Glutamatergic neuron (in vitro differentiated cells): ENCODE data around the gene TNNI2. TPM values are rescaled to one million over a fixed set of nuclear protein-coding genes. Genes with fewer than 3 reads are reported as not detected.

Experiments
- DNase-seq: peaks from one replicate; pipeline ENCODE4 v3.0.0; 2022
- H3K27ac Mint-ChIP-seq: one replicate; pipeline ENCODE4 v1.8.0; 2020; ENCODE audit warnings: mild to moderate bottlenecking, mixed read lengths, inconsistent platforms; ENCODE audit not compliant: unreplicated experiment
- H3K27me3 Mint-ChIP-seq: one replicate; pipeline ENCODE4 v1.8.0; 2020; ENCODE audit warnings: mild to moderate bottlenecking, moderate library complexity, mixed read lengths, inconsistent platforms; ENCODE audit not compliant: unreplicated experiment
- H3K36me3 Mint-ChIP-seq: one replicate; pipeline ENCODE4 v1.8.0; 2020; ENCODE audit warnings: mild to moderate bottlenecking, mixed read lengths, inconsistent platforms; ENCODE audit not compliant: unreplicated experiment
- H3K4me1 Mint-ChIP-seq: one replicate; pipeline ENCODE4 v1.8.0; 2020; ENCODE audit warnings: mild to moderate bottlenecking, low read depth, mixed read lengths, inconsistent platforms; ENCODE audit not compliant: unreplicated experiment
- H3K4me3 Mint-ChIP-seq: one replicate; pipeline ENCODE4 v1.8.0; 2020; ENCODE audit warnings: mild to moderate bottlenecking, mixed read lengths, inconsistent platforms; ENCODE audit not compliant: unreplicated experiment
- H3K9me3 Mint-ChIP-seq: one replicate; pipeline ENCODE4 v1.8.0; 2020; ENCODE audit warnings: mild to moderate bottlenecking, moderate library complexity, mixed read lengths, inconsistent platforms; ENCODE audit not compliant: unreplicated experiment
- total RNA-seq: library from RNA; stranded (reverse); fragmentation: NEBNext Ultra II Directional; extraction: Animal tissue kit (Norgen Biotek cat#: 25700); gene quantifications from one replicate; pipeline ENCODE4 v1.2.1, GENCODE V29; 2021; ENCODE audit not compliant: unreplicated experiment
- TF ChIP-seq, protein P1 (sequence below): fragments of 200-600 bp; sonication (generic); IDR thresholded peaks from one replicate; pipeline ENCODE4 v1.5.0; 2021; ENCODE audit not compliant: partially characterized antibody, unreplicated experiment

Gene TNNI2
- total RNA-seq, 1 donor from 2014 or later: not detected

DNA sequence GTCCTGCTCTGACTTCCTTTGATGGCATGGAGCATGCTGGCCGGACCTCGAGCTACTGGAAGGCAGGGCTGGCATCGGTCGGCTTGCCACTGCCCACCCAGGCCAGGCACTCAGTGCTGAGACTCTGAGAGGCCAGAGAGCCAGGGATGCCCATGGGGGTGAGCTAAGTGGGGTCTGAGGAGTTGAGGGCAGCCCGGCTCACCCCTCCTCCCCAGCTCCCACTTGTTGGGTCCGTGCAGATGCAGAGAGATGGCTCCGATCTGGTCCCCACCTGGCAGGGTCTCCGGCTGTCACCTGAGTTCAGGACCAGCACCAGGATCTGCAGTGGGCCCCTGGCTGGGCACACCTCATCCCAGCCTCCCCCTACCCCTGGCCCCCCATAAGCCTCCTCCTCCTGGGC, 27.4 kb downstream of the TNNI2 start:
- Mint-ChIP-seq H3K4me3 (no peak overlapping the region), H3K27me3 (peaks cover 2% of the 10 kb centered on the region), H3K36me3 (no peaks in the 10 kb centered on the region), H3K27ac (no peak overlapping the region), H3K4me1 (no peaks in the 10 kb centered on the region), H3K9me3 (no peaks in the 10 kb centered on the region)
- TF ChIP-seq, protein P1, sequence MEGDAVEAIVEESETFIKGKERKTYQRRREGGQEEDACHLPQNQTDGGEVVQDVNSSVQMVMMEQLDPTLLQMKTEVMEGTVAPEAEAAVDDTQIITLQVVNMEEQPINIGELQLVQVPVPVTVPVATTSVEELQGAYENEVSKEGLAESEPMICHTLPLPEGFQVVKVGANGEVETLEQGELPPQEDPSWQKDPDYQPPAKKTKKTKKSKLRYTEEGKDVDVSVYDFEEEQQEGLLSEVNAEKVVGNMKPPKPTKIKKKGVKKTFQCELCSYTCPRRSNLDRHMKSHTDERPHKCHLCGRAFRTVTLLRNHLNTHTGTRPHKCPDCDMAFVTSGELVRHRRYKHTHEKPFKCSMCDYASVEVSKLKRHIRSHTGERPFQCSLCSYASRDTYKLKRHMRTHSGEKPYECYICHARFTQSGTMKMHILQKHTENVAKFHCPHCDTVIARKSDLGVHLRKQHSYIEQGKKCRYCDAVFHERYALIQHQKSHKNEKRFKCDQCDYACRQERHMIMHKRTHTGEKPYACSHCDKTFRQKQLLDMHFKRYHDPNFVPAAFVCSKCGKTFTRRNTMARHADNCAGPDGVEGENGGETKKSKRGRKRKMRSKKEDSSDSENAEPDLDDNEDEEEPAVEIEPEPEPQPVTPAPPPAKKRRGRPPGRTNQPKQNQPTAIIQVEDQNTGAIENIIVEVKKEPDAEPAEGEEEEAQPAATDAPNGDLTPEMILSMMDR: no peak
- DNase-seq: no peak

DNA sequence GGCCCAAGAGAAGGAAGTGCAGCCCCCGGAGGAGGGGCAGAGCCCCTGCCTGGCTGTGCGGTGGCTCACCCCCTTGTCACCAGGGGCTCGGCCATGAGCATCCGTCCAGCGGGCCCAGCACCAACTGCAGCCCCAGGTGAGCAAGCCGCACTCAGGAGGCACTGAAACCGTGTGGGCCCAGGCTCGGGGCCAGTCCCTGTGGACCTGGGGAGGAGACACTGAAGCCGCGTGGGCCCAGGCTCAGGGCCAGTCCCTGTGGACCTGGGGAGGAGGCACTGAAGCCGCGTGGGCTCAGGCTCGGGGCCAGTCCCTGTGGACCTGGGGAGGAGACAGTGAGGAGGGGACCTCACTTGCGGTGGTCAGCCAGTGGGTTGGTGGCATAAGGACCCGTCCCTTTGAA, 28.0 kb downstream of the TNNI2 start:
- DNase-seq: no peak
- Mint-ChIP-seq H3K36me3 (no peaks in the 10 kb centered on the region), H3K27ac (no peak overlapping the region), H3K4me3 (no peak overlapping the region), H3K27me3 (peaks cover 3% of the 10 kb centered on the region), H3K4me1 (no peaks in the 10 kb centered on the region), H3K9me3 (no peaks in the 10 kb centered on the region)
- TF ChIP-seq, protein P1: no peak

DNA sequence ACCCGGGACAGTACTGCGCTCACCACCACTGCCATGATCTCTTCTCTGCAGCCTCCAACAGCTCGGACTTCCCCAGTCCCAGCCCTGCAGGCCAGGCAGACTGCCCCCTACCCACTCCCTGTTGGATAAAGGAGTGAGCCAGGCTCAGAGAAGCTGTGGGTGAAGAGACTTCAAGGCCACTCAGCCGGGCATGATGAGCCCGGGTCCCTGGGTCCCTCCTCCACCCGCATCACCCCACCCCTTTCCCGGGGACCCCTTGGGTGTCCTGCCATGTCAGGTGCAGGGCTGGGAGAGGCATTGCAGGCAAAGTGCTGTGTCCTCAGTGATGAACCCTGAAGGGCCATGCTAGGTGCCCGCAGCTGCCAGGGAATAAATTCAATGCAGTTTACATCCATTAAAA, 28.6 kb downstream of the TNNI2 start:
- H3K4me1 Mint-ChIP-seq: no peaks in the 10 kb centered on the region
- H3K27ac Mint-ChIP-seq: no peak overlapping the region
- DNase-seq: no peak
- TF ChIP-seq, protein P1: no peak
- peaks cover 5% of the 10 kb centered on the region for H3K27me3 Mint-ChIP-seq
- H3K4me3 Mint-ChIP-seq: no peak overlapping the region
- no peaks in the 10 kb centered on the region for H3K36me3 Mint-ChIP-seq
- H3K9me3 Mint-ChIP-seq: no peaks in the 10 kb centered on the region

DNA sequence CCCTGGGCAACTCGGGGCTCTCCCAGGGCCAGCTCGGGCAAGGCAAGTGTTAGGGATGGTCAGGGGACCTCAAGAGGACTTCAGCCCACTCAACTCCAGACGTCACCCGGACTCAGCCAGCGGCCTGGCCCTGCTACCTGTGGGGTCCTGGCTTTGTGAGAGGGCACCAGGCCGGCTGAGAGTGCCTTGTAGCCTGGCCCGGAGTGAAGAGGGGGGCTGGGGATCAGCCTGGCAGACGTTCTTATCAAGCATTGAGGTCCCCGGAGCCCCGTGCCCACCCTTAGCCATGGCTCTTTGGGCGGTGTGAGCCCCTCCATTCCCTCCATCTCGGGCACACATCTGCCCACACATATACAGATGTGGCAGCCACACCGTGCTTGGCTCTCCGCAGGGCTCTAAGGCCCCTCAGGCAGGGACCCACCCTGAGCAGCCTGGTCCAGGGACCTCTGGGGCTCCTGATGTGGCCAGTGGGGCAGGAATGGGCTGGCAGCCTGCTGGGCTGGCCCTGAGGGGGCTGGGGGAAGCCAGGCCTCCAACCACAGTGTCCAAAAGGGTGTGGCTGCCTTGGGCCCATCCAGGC, 29.4 kb downstream of the TNNI2 start:
- no peaks in the 10 kb centered on the region for H3K9me3 Mint-ChIP-seq
- no peak overlapping the region for H3K27ac Mint-ChIP-seq
- no peak overlapping the region for H3K4me3 Mint-ChIP-seq
- no peak for DNase-seq
- no peaks in the 10 kb centered on the region for H3K36me3 Mint-ChIP-seq
- TF ChIP-seq, protein P1: no peak
- no peaks in the 10 kb centered on the region for H3K4me1 Mint-ChIP-seq
- peaks cover 7% of the 10 kb centered on the region for H3K27me3 Mint-ChIP-seq

DNA sequence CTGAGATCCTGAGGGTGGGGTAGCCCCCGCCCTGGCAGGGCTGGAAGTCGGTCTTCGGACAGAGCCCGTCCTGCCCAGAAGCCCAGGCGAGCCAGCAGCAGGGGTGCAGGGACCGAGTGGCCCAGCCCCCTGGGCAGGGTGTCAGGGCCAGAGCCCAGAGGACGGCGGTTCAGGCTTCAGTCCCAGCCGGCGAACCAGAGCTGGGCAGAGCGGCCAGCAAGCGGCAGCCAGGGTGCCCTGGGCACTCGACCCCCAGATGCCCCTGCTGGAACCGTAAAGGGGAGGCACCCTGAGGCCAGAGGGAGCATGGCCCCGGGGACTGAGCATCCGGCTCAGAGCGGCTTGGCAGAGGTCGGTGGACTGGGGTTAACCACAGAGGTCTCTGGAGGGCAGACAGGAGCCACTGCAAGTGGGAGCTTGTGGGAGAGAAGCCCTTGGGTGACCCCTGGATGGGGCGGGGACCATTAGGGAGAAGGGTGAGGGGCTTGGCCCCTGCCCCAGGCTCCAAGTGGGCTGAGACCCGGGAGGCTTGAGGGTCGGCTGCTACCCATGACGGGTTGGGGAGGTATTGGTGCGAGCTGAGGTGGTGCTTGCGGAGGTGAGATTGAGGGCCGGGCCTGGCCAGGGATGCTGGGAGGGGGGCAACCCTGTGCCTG, 30.0 kb downstream of the TNNI2 start:
- H3K9me3 Mint-ChIP-seq: no peaks in the 10 kb centered on the region
- no peak for DNase-seq
- no peak overlapping the region for H3K4me3 Mint-ChIP-seq
- no peak overlapping the region for H3K27ac Mint-ChIP-seq
- TF ChIP-seq, protein P1: no peak
- no peaks in the 10 kb centered on the region for H3K4me1 Mint-ChIP-seq
- H3K27me3 Mint-ChIP-seq: peaks cover 8% of the 10 kb centered on the region
- no peaks in the 10 kb centered on the region for H3K36me3 Mint-ChIP-seq
